Measurements from ENCODE around the gene MPZL3.

The MPZL3 gene

GRCh38 chr11:118201966-118202365 lies 50.2 kb downstream of the MPZL3 start:
- no peak overlapping the region for H3K27ac ChIP-seq (ENCODE audit: low read length)
- no peaks in the 10 kb centered on the region for H3K36me3 ChIP-seq (ENCODE audit: insufficient read depth, low read length)
- no peaks in the 10 kb centered on the region for H3K79me2 ChIP-seq (ENCODE audit: insufficient read depth, low read length)
- no peaks in the 10 kb centered on the region for H4K20me1 ChIP-seq (ENCODE audit: insufficient read depth, low read length)
- no peak overlapping the region for H3K4me3 ChIP-seq (ENCODE audit: low read depth in 1 of 2, low read length in 2 of 2)
- TF ChIP-seq CTCF (IDR thresholded peaks at IDR 0.05; ENCODE audit: borderline replicate concordance, extremely low read depth, low read length, poor library complexity, severe bottlenecking) (no peak), EZH2 (IDR thresholded peaks at IDR 0.05; ENCODE audit: borderline replicate concordance, low read depth, low read length, severe bottlenecking) (no peak)
- no peak overlapping the region for H2AFZ ChIP-seq (ENCODE audit: low read depth, low read length)
- peaks cover 30% of the 10 kb centered on the region for H3K4me1 ChIP-seq (ENCODE audit: insufficient read depth, low read length)
- no peak for DNase-seq
- no peak overlapping the region for H3K9ac ChIP-seq (ENCODE audit: low read depth, low read length)
- H3K4me2 ChIP-seq (ENCODE audit: insufficient read depth, low read length): no peak overlapping the region
- ATAC-seq (ENCODE audit: insufficient read depth, low read depth): no peak
- H3K9me3 ChIP-seq (ENCODE audit: insufficient read depth, low read length, severe bottlenecking): no peaks in the 10 kb centered on the region
- no peaks in the 10 kb centered on the region for H3K27me3 ChIP-seq (ENCODE audit: insufficient read depth, low read length, poor library complexity)

- Histone ChIP-seq H3K4me1 (ENCODE audit: insufficient read depth, low read length) (peaks cover 22% of the 10 kb centered on the region), H3K4me3 (ENCODE audit: low read depth in 1 of 2, low read length in 2 of 2) (no peak overlapping the region), H3K27me3 (ENCODE audit: insufficient read depth, low read length, poor library complexity) (no peaks in the 10 kb centered on the region), H3K4me2 (ENCODE audit: insufficient read depth, low read length) (no peak overlapping the region), H4K20me1 (ENCODE audit: insufficient read depth, low read length) (no peaks in the 10 kb centered on the region), H3K9me3 (ENCODE audit: insufficient read depth, low read length, severe bottlenecking) (no peaks in the 10 kb centered on the region), H3K9ac (ENCODE audit: low read depth, low read length) (no peak overlapping the region), H3K36me3 (ENCODE audit: insufficient read depth, low read length) (no peaks in the 10 kb centered on the region), H3K27ac (ENCODE audit: low read length) (no peak overlapping the region), H3K79me2 (ENCODE audit: insufficient read depth, low read length) (no peaks in the 10 kb centered on the region), H2AFZ (ENCODE audit: low read depth, low read length) (no peak overlapping the region)
- TF ChIP-seq EZH2 (IDR thresholded peaks at IDR 0.05; ENCODE audit: borderline replicate concordance, low read depth, low read length, severe bottlenecking): no peak
- TF ChIP-seq CTCF (IDR thresholded peaks at IDR 0.05; ENCODE audit: borderline replicate concordance, extremely low read depth, low read length, poor library complexity, severe bottlenecking): no peak
- ATAC-seq (ENCODE audit: insufficient read depth, low read depth): no peak
- no peak for DNase-seq
These were observed 51.1 kb downstream of the MPZL3 start for GRCh38 chr11:118200901-118201680.

- Histone ChIP-seq H3K4me2 (ENCODE audit: insufficient read depth, low read length) (no peak overlapping the region), H3K4me1 (ENCODE audit: insufficient read depth, low read length) (peaks cover 19% of the 10 kb centered on the region), H3K9me3 (ENCODE audit: insufficient read depth, low read length, severe bottlenecking) (no peaks in the 10 kb centered on the region), H2AFZ (ENCODE audit: low read depth, low read length) (no peak overlapping the region), H3K27me3 (ENCODE audit: insufficient read depth, low read length, poor library complexity) (no peaks in the 10 kb centered on the region), H3K4me3 (ENCODE audit: low read depth in 1 of 2, low read length in 2 of 2) (no peak overlapping the region), H4K20me1 (ENCODE audit: insufficient read depth, low read length) (no peaks in the 10 kb centered on the region), H3K27ac (ENCODE audit: low read length) (no peak overlapping the region), H3K9ac (ENCODE audit: low read depth, low read length) (no peak overlapping the region), H3K79me2 (ENCODE audit: insufficient read depth, low read length) (no peaks in the 10 kb centered on the region), H3K36me3 (ENCODE audit: insufficient read depth, low read length) (no peaks in the 10 kb centered on the region)
- DNase-seq (no peak), ATAC-seq (ENCODE audit: insufficient read depth, low read depth) (no peak)
- TF ChIP-seq CTCF (IDR thresholded peaks at IDR 0.05; ENCODE audit: borderline replicate concordance, extremely low read depth, low read length, poor library complexity, severe bottlenecking) (no peak), EZH2 (IDR thresholded peaks at IDR 0.05; ENCODE audit: borderline replicate concordance, low read depth, low read length, severe bottlenecking) (no peak)
These were observed 51.7 kb downstream of the MPZL3 start for GRCh38 chr11:118200497-118200896.

Measured in DND-41 (cell line).